Activated T-helper 1 cell treated with anti-CD3 and anti-CD28 coated beads, Interleukin-12 subunit alpha, Interleukin-12 subunit beta, Interleukin-2, Interleukin-4 antibody, amounts not matched to agents 30 ng/mL and 10 ng/mL and 1 ng/mL, durations not matched to agents 14 hours and 24 hours and 36 hours (primary cell): ENCODE measurements around the gene IL17D. TPM values are rescaled to one million over a fixed set of nuclear protein-coding genes. Genes with fewer than 3 reads are reported as not detected.
"Not testable (repeated sequence)": the region's sequence is repeated elsewhere in the genome, so short reads cannot be mapped to it uniquely, and the experiment has no call there.

Source experiments
- DNase-seq: peaks from one replicate; pipeline ENCODE4 v3.0.0; 2021; ENCODE audit warnings: low spot score
- H3K27ac Mint-ChIP-seq: one replicate; pipeline ENCODE4 v1.8.0; 2021; ENCODE audit warnings: mild to moderate bottlenecking, mixed read lengths
- H3K27me3 Mint-ChIP-seq: one replicate; pipeline ENCODE4 v1.8.0; 2022; ENCODE audit warnings: mild to moderate bottlenecking, moderate library complexity, mixed read lengths; ENCODE audit not compliant: insufficient read depth
- H3K36me3 Mint-ChIP-seq: one replicate; pipeline ENCODE4 v1.8.0; 2021; ENCODE audit warnings: low read depth, mixed read lengths
- H3K4me1 Mint-ChIP-seq: one replicate; pipeline ENCODE4 v1.8.0; 2021; ENCODE audit warnings: low read depth, mixed read lengths
- H3K4me3 Mint-ChIP-seq: one replicate; pipeline ENCODE4 v1.8.0; 2021; ENCODE audit warnings: mild to moderate bottlenecking, moderate library complexity, mixed read lengths
- H3K9me3 Mint-ChIP-seq: one replicate; pipeline ENCODE4 v1.8.0; 2021; ENCODE audit warnings: mixed read lengths
- intact Hi-C: fragments of 100-400 bp; cut with micrococcal nuclease; formaldehyde crosslinking; loops from one replicate; pipeline ENCODE4 v1.15.1; 2024
- total RNA-seq: library from RNA; stranded (reverse); gene quantifications from 2 replicates; pipeline ENCODE4 v1.2.3, GENCODE V29; 2022

IL17D gene, protein sequence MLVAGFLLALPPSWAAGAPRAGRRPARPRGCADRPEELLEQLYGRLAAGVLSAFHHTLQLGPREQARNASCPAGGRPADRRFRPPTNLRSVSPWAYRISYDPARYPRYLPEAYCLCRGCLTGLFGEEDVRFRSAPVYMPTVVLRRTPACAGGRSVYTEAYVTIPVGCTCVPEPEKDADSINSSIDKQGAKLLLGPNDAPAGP
- total RNA-seq = 0.15 and 0.29 TPM in 2 replicates

GRCh38 chr13:20702915-20703779 lies at the start of gene IL17D:
Gene IL17D, plus strand, starts transcription at chr13:20703699. Its CDS starts 303 bp downstream, at chr13:20704002.
- Mint-ChIP-seq H3K36me3 (no peaks in the 10 kb centered on the region), H3K27ac (peak within 1 kb of the TSS; percentile 80), H3K27me3 (peaks cover 38% of the 10 kb centered on the region), H3K4me1 (peaks cover 5% of the 10 kb centered on the region), H3K4me3 (peak within 1 kb of the TSS; percentile 91), H3K9me3 (no peaks in the 10 kb centered on the region)
- intact Hi-C loops = loop anchor here (2.0 to 10.0 kb wide), 5 partner anchors 136 to 472 kb away; partner anchors contain the start of genes CRYL1, IFT88, MRPL57 and SKA3
- no peak for DNase-seq

- DNase-seq = no peak
- no peaks in the 10 kb centered on the region for H3K27me3 Mint-ChIP-seq
- H3K9me3 Mint-ChIP-seq = no peaks in the 10 kb centered on the region
- no peaks in the 10 kb centered on the region for H3K4me1 Mint-ChIP-seq
- intact Hi-C loops = no loop called here
- no peak overlapping the region for H3K27ac Mint-ChIP-seq
- H3K4me3 Mint-ChIP-seq = no peak overlapping the region
- no peaks in the 10 kb centered on the region for H3K36me3 Mint-ChIP-seq
These were observed 49.3 kb upstream of the IL17D start for GRCh38 chr13:20654156-20654555.

DNA sequence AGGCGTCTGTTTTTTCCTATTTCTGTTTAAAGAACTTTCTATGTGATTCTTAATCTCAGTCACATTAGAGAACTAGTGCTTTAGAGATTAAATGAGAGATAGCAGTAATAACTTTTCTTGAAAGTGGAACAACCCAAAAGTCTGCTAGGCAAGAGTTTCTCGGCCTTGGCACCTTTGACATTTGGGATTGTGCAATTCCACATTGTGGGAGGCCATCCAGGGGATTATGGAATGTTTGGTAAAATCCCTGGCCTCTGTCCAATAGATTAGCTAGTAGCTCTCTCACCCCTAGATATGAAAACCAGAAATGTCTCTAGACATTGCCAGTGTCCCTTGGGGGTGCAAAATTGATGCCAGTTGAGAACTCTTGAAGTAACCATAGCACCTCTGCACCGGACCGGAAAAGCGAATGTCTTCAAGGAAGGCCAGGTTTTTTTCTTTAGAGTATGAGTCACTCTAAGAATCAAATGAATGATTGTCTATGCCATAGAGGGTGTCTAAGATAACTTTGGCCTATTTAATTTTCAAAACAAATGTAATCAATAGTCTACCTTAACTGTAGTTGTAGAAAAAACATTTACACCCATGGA lies 45.0 kb upstream of the IL17D start:
- peaks cover 2% of the 10 kb centered on the region for H3K36me3 Mint-ChIP-seq
- no peaks in the 10 kb centered on the region for H3K9me3 Mint-ChIP-seq
- no peak overlapping the region for H3K4me3 Mint-ChIP-seq
- H3K4me1 Mint-ChIP-seq = no peaks in the 10 kb centered on the region
- no peak overlapping the region for H3K27ac Mint-ChIP-seq
- DNase-seq = no peak
- intact Hi-C loops = no loop called here
- no peaks in the 10 kb centered on the region for H3K27me3 Mint-ChIP-seq

DNA sequence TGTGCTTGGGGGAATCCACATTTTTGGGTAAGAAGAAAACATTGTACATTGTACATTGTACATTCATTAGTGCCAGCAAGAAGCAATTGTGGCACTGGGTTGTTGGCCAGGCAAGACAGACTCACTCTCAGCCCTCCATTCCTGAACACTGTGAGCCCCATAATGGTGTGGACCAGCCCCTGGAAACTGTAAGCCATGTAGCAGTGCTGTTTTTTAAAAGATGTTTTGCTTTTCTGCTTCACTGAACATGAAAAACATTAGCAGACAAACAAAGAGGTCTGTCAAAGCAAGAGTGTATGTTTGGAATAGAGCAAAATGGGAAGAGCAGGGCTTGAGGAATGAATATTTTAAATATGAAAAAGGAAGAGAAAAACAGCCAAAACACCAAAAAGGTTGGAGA lies 39.1 kb upstream of the IL17D start:
- H3K27ac Mint-ChIP-seq = no peak overlapping the region
- peaks cover 2% of the 10 kb centered on the region for H3K36me3 Mint-ChIP-seq
- intact Hi-C loops = no loop called here
- H3K9me3 Mint-ChIP-seq = no peaks in the 10 kb centered on the region
- DNase-seq = no peak
- no peak overlapping the region for H3K4me3 Mint-ChIP-seq
- no peaks in the 10 kb centered on the region for H3K4me1 Mint-ChIP-seq
- peaks cover 2% of the 10 kb centered on the region for H3K27me3 Mint-ChIP-seq

DNA sequence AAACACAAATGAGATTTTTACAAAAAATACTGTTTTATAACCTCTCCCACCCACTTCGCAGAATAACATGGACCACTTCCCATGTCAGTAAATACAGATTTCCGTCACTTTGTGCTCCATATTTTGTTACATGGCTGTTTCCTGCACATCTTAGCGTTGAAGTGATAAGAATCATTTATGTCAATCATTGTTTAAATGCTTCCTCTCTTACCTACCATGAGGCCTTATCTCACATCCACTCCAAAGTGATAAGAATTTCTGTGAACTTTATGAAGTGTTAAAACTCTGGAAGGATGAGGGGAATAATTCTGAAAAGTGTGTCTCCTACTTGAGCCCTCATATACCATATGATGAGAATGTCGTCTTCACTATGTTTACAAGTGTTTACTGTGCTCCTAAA lies 36.6 kb upstream of the IL17D start:
- H3K9me3 Mint-ChIP-seq = no peaks in the 10 kb centered on the region
- DNase-seq = no peak
- no peak overlapping the region for H3K27ac Mint-ChIP-seq
- no peaks in the 10 kb centered on the region for H3K36me3 Mint-ChIP-seq
- no peaks in the 10 kb centered on the region for H3K4me1 Mint-ChIP-seq
- no peak overlapping the region for H3K4me3 Mint-ChIP-seq
- H3K27me3 Mint-ChIP-seq = peaks cover 2% of the 10 kb centered on the region
- intact Hi-C loops = no loop called here

- intact Hi-C loops = no loop called here
- no peak overlapping the region for H3K27ac Mint-ChIP-seq
- H3K4me1 Mint-ChIP-seq = no peaks in the 10 kb centered on the region
- H3K27me3 Mint-ChIP-seq = peaks cover 2% of the 10 kb centered on the region
- DNase-seq = no peak
- no peak overlapping the region for H3K4me3 Mint-ChIP-seq
- no peaks in the 10 kb centered on the region for H3K36me3 Mint-ChIP-seq
- H3K9me3 Mint-ChIP-seq = no peaks in the 10 kb centered on the region
These were observed 35.6 kb upstream of the IL17D start for GRCh38 chr13:20667857-20668437.

DNA sequence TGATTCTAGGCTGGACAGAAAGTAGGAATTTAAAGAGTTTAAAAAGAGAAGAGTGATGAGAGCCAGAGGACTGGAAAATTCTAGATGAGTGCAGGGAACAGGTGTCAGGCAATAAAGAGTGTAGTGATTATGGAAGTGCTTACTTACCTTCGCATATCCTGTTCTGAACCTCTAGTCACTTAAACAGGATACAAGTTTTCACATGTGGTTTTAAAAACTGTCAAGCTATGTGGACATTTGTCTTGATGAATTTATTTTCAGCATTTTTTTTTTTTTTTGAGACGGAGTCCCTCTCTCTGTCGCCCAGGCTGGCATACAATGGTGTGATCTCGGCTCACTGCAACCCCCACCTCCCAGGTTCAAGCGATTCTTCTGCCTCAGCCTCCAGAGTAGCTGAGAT lies 34.3 kb upstream of the IL17D start:
- no peak overlapping the region for H3K27ac Mint-ChIP-seq
- no peak overlapping the region for H3K4me3 Mint-ChIP-seq
- intact Hi-C loops = no loop called here
- no peaks in the 10 kb centered on the region for H3K9me3 Mint-ChIP-seq
- no peaks in the 10 kb centered on the region for H3K36me3 Mint-ChIP-seq
- no peak for DNase-seq
- no peaks in the 10 kb centered on the region for H3K4me1 Mint-ChIP-seq
- H3K27me3 Mint-ChIP-seq = peaks cover 2% of the 10 kb centered on the region

DNA sequence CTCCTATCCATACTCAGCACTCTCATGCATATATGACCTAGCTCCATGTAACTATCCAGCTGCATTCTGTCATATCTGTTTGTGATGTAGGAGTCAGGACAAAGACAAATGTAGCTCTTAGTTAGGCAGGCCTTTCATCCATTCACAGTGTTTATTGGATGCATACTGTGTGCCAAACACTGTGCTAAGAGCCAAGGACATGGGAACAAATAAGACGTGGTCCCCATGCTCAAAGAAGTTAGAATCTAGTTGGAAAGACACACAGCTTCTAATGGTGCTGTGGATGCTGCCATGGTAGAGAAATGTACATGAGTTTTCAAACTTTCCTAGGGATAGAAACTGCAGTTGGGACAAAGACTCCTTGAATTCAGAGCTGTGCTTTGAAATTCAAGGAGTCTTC lies 31.7 kb upstream of the IL17D start:
- intact Hi-C loops = no loop called here
- Mint-ChIP-seq H3K4me3 (no peak overlapping the region), H3K27ac (no peak overlapping the region), H3K36me3 (no peaks in the 10 kb centered on the region), H3K4me1 (no peaks in the 10 kb centered on the region), H3K9me3 (no peaks in the 10 kb centered on the region), H3K27me3 (no peaks in the 10 kb centered on the region)
- DNase-seq = no peak

- Mint-ChIP-seq H3K27ac (no peak overlapping the region), H3K4me1 (no peaks in the 10 kb centered on the region), H3K9me3 (no peaks in the 10 kb centered on the region), H3K36me3 (no peaks in the 10 kb centered on the region), H3K27me3 (no peaks in the 10 kb centered on the region), H3K4me3 (no peak overlapping the region)
- DNase-seq = no peak
- intact Hi-C loops = no loop called here
These were observed 30.7 kb upstream of the IL17D start for GRCh38 chr13:20672772-20673171.

- Mint-ChIP-seq H3K27me3 (no peaks in the 10 kb centered on the region), H3K9me3 (no peaks in the 10 kb centered on the region), H3K4me1 (no peaks in the 10 kb centered on the region), H3K4me3 (no peak overlapping the region), H3K27ac (no peak overlapping the region), H3K36me3 (no peaks in the 10 kb centered on the region)
- DNase-seq = no peak
- intact Hi-C loops = no loop called here
These were observed 29.8 kb upstream of the IL17D start for GRCh38 chr13:20673715-20674114.

DNA sequence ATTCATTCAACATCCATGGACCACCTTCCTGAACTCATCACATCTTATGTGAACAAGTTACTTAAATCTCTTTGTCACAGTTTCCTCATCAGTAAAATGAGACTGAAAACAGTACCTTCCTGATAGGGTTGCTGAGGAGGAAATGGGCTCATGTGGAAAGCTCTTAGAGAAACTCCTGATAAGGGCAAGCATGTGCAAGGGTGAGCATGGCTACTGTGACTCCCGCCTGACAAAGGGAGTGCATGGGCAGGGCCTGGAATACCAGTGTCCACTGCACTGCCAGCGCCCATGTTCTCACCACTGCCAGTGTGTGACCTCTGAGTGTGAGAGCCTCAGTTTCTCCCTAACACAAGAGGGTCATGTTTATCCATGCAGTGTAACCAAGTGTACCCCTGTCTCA lies 27.3 kb upstream of the IL17D start:
- Mint-ChIP-seq H3K9me3 (no peaks in the 10 kb centered on the region), H3K4me1 (no peaks in the 10 kb centered on the region), H3K27ac (no peak overlapping the region), H3K27me3 (peaks cover 4% of the 10 kb centered on the region), H3K4me3 (no peak overlapping the region), H3K36me3 (no peaks in the 10 kb centered on the region)
- intact Hi-C loops = no loop called here
- no peak for DNase-seq

GRCh38 chr13:20678606-20679005 lies 24.9 kb upstream of the IL17D start:
- H3K4me3 Mint-ChIP-seq, H3K36me3 Mint-ChIP-seq, DNase-seq, intact Hi-C loops, H3K27ac Mint-ChIP-seq, H3K27me3 Mint-ChIP-seq, H3K4me1 Mint-ChIP-seq, H3K9me3 Mint-ChIP-seq: not testable (repeated sequence)

DNA sequence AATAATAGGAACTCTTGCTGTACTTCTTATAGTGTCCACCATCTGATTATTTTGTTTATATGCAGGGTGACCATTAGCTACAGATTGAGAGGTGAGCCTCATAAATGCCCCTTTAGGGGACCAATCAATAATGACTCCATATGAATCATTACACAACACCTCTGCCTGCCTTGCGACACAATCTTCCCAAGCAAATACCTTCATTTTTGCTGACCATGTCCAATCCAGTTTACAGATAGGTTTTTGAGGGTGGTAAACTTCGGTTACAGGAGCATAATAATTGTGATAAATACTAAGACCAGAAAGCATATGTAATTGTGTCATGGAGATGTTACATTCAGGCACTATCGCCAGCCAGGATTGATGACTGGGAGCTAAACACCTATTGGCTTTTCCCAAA lies 23.6 kb upstream of the IL17D start:
- DNase-seq = no peak
- no peaks in the 10 kb centered on the region for H3K9me3 Mint-ChIP-seq
- H3K27ac Mint-ChIP-seq = no peak overlapping the region
- no peak overlapping the region for H3K4me3 Mint-ChIP-seq
- H3K4me1 Mint-ChIP-seq = no peaks in the 10 kb centered on the region
- H3K27me3 Mint-ChIP-seq = peaks cover 4% of the 10 kb centered on the region
- intact Hi-C loops = no loop called here
- H3K36me3 Mint-ChIP-seq = no peaks in the 10 kb centered on the region
